ENCODE data around the gene GRB2. TPM values are rescaled to one million over a fixed set of nuclear protein-coding genes. Genes with fewer than 3 reads are reported as not detected.

The GRB2 gene
- polyA plus RNA-seq, 2 of the 4 experiments (the other 2 are of a cell fraction) = 91.4 to 91.9 TPM

- peak within 1 kb of the TSS; percentile 72 for H3K4me3 ChIP-seq
- ChIA-PET CTCF (interaction anchor here (1.0 to 2.6 kb wide), 21 partner anchors 8 to 427 kb away, joined by 3 to 33 read pairs (median 4); partner anchors contain the start of genes GGA3, GRB2, MIF4GD and MRPS7), POLR2A (interaction anchor here (0.5 to 2.7 kb wide), 26 partner anchors 8 to 491 kb away, joined by 3 to 81 read pairs (median 4); partner anchors contain the start of genes GGA3, GRB2, LLGL2 and MIF4GD)
- TF ChIP-seq E2F6 (IDR thresholded peaks at IDR 0.05; ENCODE audit: borderline replicate concordance, low read depth) (peak; percentile 19; the same call in 1 of the 2 replicates), CHD2 (IDR thresholded peaks at IDR 0.05; ENCODE audit: low read length, partially characterized antibody) (peak; percentile 39), MAX (IDR thresholded peaks at IDR 0.05) (peak; percentile 92), USF2 (IDR thresholded peaks at IDR 0.05) (peak; percentile 48; the same call in 1 of the 2 replicates), RNF2 (IDR thresholded peaks at IDR 0.05; ENCODE audit: borderline replicate concordance, low read depth) (no peak; the same call in 1 of the 2 replicates), JUN (IDR thresholded peaks at IDR 0.05) (peak; percentile 56 to 62; a peak in 4 of 5 replicates), HDAC2 (IDR thresholded peaks at IDR 0.05) (peak; percentile 69; the same call in 1 of the 2 replicates), RAD21 (conservative IDR thresholded peaks at IDR 0.05 in 1 of 2, IDR thresholded peaks at IDR 0.05 in 1 of 2) (peak; percentile 15 to 22; a peak in 2 of 5 replicates), RFX5 (IDR thresholded peaks at IDR 0.05) (peak; percentile 73; the same call in 1 of the 2 replicates), BCL3 (IDR thresholded peaks at IDR 0.05) (no peak), PBX3 (IDR thresholded peaks at IDR 0.05) (peak; percentile 92), TFCP2L1 (CRISPR knock-in tag; IDR thresholded peaks at IDR 0.05) (0 out of 2 replicates have a peak, but pooled peaks have one; percentile 36), MYC (IDR thresholded peaks at IDR 0.05; ENCODE audit: borderline replicate concordance, low read length) (0 out of 2 replicates have a peak, but pooled peaks have one; percentile 14), POLR2A (IDR thresholded peaks at IDR 0.05; ENCODE audit: low read length) (peak; percentile 95), EHF (CRISPR knock-in tag; IDR thresholded peaks at IDR 0.05) (no peak), ESRRA (IDR thresholded peaks at IDR 0.05; ENCODE audit: borderline replicate concordance, low read length) (peak; percentile 64), GATA3 (IDR thresholded peaks at IDR 0.05; ENCODE audit: borderline replicate concordance) (0 out of 2 replicates have a peak, but pooled peaks have one; percentile 20), FOSB (CRISPR knock-in tag; IDR thresholded peaks at IDR 0.05) (no peak), ZNF302 (CRISPR knock-in tag; IDR thresholded peaks at IDR 0.05) (no peak)
- FAIRE-seq (peak; percentile 97), ATAC-seq (peak; percentile 97 to 99), DNase-seq (ENCODE audit: low read depth in 1 of 2, low spot score in 1 of 2) (peak; percentile 100)
- no peaks in the 10 kb centered on the region for H3K9me3 ChIP-seq
- 2% methylated on average over 41 of the region's 65 CpGs for WGBS (ENCODE audit: missing lambda C conversion rate)
- peak within 1 kb of the TSS; percentile 93 for H3K4me2 ChIP-seq
- H3K27ac ChIP-seq = peak within 1 kb of the TSS; percentile 86 to 90
- H3K4me1 ChIP-seq = peaks cover 12% of the 10 kb centered on the region
These were observed 116.2 kb downstream of the GRB2 start, which contains the start of gene SLC25A19 for GRCh38 chr17:75289115-75289831. Gene SLC25A19 (minus strand): TSS chr17:75289433. CDS start chr17:75286764, 2,669 bp downstream.

- peak overlapping the region; percentile 93 for H3K4me2 ChIP-seq
- ATAC-seq (peak; percentile 62 to 71), DNase-seq (ENCODE audit: low read depth in 1 of 2, low spot score in 1 of 2) (peak in 1 of 2 experiments; percentile 64), FAIRE-seq (no peak)
- H3K4me3 ChIP-seq = peak overlapping the region; percentile 72
- H3K27ac ChIP-seq = peak overlapping the region; percentile 75 to 90
- TF ChIP-seq FOSL2 (IDR thresholded peaks at IDR 0.05) (no peak), FOSL2 (CRISPR knock-in tag; IDR thresholded peaks at IDR 0.05) (0 out of 2 replicates have a peak, but pooled peaks have one; percentile 9), HOXB5 (CRISPR knock-in tag; IDR thresholded peaks at IDR 0.05) (no peak)
- peaks cover 12% of the 10 kb centered on the region for H3K4me1 ChIP-seq
- H3K9me3 ChIP-seq = no peaks in the 10 kb centered on the region
- POLR2A ChIA-PET = interaction anchor here (0.6 to 2.7 kb wide), 23 partner anchors 10 to 491 kb away, joined by 3 to 81 read pairs (median 5); partner anchors contain the start of genes GGA3, GRB2, LLGL2 and MIF4GD
- 4% methylated on average over 7 of the region's 14 CpGs for WGBS (ENCODE audit: missing lambda C conversion rate)
- CTCF ChIA-PET = interaction anchor here (1.0 to 2.6 kb wide), 21 partner anchors 9 to 426 kb away, joined by 3 to 33 read pairs (median 4); partner anchors contain the start of genes GGA3, GRB2, MIF4GD and MRPS7
These were observed 116.7 kb downstream of the GRB2 start for GRCh38 chr17:75288770-75289114.
